Ureter (tissue), 1 donor: ENCODE data around the gene GPC6. TPM values are rescaled to one million over a fixed set of nuclear protein-coding genes. Genes with fewer than 3 reads are reported as not detected.

Experiments
- DNase-seq: peaks from one replicate; pipeline ENCODE4 v3.0.0-alpha.2; 2020; ENCODE audit warnings: low spot score
- total RNA-seq: library from RNA; stranded (reverse); gene quantifications from one replicate; pipeline ENCODE4 v1.2.4, GENCODE V29; 2023
- donor health status: DM: yes; HTN: yes; CAD: no.

GPC6 gene
- total RNA-seq, 1 donor from 2014 or later: 6.8 TPM

DNA sequence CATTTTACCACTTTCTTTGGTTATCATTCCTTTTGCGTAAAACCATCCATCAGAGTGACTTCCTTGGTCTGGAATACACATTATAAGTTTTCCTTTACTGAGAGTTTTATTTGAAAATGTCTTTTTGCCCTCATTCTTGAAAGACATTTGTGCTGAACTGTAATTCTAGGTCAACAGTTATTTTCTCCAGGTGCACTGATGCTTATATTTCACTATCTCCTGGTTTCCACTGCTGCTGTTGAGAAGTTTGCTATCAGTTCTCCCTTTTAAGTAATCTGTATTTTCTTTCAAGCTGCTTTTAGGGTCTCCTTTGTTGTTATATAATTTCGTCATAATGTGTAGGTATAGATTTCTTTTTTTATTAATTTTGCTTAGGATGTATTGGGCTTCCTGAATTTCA, 1092.9 kb downstream of the GPC6 start:
- DNase-seq: no peak

DNA sequence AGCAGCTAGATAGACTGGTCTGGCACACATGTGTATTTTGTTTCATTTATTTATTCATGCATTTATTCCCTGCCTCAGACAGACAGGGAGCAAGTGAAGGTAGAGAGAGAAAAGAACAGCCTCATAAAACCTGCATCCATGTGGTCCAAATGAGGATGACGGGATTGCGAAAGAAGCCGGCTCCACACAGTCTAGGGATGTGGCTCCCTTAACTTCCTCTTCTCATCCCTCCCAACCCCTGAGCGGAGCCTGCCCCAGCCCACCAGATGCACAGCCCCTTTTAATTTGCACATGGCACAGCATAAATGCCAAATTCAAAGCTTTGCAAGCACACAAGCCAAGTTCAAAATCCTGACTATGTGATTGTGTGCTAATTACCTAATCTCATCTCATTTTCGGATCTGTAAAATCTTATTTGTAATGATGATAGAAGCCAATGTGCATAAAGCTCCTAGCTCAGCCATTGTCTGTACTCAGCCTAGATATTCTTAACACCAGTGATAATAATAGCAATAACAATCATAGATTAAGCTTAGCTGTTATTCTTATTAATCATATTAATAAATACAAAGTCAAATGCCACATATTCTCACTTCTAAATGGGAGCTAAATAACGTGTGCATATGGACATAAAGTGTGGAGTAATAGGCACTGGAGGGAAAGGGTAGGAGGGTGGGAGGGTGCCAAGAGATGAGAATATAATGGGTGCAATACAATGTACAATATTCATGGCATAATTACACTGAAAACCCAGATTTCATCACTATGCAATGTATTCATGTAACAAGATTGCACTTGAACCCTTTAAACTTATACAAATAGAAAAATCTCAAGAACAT, 1096.5 kb downstream of the GPC6 start:
- no peak for DNase-seq

DNA sequence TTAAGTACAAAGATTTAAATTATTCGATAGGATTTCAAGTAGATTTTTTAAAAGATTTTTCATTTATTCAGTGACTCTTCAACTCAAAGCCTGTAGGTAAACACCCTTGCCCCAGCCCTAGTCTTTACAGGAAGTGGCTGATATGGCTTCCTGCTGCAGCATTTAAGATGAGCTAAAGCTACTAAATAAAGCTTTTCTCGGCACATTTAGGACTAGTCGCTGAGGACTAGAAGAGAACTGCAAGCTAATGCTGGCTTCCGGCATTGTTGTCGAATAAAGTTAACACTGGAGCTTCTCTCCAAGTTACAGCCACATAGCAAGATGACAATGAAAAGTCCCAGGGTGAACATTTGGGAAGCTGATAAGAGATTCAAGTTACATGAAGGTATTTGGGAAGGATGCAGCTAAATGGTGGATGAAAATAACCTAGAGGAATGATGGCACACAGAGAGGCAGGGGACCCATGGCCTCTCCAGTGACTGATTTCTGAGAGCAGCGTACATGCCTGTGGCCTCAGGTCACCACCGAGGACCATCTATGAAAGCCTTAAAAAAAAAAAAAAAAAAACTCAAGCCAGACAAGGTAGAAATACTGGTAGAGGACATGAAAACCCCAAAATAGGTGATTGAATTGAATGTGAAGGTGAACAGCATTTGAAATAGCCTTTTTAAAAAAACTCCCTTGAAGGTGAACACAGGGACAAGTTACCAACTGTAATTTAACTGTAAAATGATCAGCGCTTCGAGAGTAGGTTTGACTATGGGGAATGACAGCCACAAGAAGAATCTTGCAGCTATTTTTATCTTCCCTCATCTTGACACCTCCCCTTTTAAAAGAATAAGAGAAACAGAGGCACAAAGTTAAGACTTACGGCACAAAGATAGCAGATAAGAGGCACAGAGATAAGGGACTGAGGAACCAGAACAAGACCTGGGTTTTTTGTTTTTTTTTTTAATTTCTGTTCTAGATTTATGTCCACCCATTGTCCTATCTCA, 1097.5 kb downstream of the GPC6 start:
- no peak for DNase-seq

DNA sequence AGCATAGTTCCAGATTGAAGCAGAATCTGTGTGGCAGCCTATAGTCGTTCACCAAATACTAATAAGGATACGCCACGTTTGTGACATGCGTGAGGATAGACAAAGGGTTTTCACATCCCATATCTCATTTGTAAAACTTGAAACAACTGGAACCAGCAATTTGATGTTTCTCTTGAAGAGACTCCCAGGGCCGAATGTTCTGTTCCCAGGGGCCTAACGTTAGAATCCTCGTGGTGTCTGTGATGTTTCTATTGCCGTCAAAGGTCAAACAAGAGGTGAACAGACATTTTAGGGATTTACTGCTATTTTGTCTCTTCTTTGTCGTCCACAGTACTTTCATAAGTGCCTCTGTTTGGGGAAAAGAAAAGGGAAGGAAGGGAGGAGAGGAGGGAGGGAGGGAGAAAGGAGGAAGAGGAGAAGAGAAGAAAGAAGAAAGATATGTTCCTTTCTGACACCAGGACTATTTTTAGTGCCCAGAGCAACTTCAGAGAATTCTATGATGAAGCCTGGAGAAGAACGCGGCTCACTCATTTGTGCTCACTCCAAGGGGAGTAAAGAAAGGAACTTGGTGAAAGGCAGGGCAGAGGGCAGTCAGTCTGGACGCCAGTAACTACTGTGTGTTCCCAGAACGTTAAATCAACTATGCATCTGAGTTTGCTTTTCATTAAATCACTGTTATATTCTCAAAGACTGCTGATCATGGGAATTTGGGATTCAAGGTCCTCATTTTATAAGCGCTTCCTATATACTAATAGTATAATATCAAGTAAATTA, 1098.3 kb downstream of the GPC6 start:
- DNase-seq: no peak

DNA sequence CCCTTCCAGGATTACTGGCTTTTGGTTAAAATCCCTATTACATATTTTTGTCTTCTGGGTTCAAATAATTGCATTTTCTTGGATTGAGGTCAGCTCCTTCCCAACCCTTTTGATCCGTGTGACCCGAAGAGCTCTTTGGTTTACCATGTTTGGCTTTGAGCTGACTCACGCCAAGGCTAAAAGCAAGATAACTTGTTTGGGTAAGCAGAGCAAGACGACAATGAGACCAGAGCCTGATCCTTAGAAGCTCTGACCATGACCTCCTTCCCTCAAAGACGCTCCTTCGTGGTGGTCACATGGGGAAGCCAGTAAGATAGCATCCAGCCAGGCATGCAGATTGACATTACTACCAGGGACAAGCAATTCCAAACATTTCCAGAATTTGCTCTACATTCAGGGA, 1099.0 kb downstream of the GPC6 start:
- DNase-seq: no peak

DNA sequence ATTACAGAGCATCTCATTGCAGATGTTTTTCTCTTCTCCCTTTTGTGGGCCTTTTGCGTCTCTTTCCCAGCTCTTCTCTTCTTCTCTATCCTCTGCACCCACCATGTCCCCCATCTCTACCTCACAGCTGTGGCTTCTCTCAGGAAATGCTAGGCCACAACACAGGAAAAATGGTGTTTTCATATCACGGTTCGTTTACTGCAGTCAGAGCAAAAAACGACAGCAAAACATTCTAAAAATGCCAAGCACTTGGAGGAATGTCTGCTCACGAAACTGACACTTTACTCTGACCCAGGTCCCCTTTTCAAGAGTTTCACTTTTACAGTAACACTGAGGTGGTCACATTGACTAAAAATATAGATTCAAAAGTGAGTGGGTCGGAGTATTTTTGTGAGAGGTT, 1100.7 kb downstream of the GPC6 start:
- no peak for DNase-seq

DNA sequence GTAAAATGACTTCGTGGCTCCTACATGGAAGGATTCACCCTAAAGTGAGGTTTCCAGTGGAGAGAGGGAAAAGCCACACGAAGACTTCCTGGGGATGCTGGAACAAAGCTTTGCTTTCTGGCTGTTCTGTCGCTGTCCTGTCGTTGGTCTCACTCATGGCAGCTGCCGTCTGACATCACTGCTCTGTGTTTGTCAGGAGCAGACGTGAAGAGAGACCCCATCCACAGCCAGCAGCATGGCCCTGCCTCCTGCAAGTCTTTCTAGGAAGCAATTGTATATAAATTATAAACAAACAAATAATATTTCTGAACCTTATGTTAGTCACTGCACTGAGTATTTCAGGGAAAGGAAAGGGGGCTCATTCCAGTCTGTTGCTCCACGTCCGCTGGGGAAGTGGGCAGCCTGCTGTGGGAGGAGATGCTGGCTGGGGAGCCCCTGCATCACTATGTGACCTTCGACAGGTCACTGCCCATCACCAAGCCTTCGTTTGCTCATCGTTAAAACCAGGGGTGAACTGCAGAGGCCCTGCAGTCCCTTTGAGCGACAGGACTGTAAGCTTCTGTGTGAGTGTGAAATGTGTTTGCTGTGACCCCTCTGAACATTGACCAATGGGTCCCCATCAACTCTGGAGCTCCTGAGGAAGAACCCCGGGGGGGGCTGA, 1101.9 kb downstream of the GPC6 start:
- no peak for DNase-seq

DNA sequence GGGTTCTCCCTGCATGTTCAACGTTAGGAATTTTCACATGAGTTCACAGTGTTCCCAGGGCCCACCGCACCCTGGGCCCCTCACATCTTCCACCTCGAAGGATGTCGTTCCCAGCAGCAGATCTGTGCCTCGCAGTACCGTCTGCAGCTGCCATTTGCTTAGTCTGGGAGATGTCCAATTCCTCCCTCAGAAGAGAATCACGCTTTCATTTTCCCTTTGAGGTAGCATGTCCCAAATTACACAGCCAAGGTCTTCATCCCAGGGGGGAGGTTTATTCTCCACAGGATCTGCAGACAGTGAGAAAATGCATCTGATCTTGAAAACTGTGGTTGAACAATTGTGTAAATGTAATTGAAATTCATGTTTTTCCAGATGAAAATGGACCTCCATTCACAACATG, 1102.7 kb downstream of the GPC6 start:
- no peak for DNase-seq

DNA sequence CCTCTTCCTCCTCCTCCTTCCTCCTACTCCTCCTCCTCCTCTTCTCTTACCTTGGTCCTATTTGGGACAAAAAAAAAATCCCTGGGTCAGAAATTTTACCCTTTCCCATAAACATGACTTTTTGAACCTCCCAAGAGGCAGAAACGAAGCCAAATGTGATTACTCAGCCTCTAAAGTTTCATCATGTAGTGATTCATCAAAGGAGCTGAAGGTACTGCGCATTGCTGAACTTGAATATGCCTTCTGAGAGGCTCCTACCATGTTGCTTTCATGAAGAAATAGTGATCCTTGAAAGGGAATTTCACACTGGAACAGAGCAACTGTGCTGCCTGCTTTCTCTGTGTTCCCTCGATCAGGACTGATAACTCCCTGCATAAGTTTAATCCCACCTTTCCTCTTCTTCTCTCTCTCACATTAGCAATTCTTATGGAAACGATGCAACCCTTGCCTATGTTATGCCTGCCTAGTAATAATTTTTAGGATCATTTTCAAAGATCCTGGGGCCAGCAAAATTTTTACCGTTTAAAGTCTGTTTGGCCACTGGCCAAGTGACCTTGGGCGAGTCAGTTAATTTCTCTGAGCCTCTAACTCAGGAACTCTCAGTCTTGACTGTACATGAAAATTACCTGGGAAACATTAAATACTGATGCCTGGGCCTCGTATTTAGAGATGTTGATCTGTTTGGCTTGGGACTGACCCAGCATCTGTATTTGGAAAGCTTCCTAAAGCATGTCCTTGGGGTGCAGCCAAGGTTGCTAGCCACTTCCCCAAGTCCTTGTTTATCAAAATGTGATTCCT, 1103.3 kb downstream of the GPC6 start:
- no peak for DNase-seq

DNA sequence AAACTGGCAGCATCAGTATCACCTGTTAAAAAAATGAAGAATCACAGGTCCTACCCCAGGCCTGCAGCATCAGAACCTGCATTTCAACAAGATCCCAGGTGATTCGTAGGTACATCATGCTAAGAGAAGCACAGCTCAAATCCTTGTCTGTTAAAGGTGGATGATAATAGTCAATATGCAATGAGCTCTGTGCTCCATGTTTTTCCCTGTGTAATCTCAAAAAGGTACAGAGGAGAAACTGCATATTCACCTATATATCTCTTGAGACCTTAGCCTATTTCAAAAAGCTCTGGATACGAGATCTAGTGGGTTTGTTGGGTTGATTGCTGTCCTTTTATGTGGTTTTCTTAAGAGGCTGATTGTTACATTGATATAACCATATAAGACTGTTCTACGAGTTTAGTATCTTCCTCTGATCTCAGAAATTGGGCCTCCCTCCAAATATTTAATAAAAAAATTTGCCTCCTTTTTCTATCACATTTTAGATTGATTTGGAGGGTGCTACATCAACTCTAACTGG, 1104.0 kb downstream of the GPC6 start:
- no peak for DNase-seq

DNA sequence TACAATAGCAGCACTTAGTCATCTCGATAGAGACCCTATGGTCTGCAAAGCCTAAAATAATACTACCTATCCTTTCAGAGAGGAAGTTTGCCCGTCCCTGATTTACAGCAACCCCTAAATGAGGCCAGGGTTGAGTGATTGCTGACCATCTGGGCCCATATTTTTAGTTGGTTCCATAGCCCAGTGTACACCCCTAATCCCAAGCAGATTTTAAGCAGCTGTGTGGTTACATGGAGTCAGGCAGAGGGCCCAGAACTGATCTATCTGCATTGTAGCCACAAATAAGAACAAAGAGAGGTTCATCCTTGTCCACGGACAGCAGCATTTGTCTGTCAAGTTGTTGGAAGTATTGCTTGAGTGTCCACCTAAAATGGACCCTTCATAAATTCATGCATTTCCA, 1104.7 kb downstream of the GPC6 start:
- DNase-seq: no peak

DNA sequence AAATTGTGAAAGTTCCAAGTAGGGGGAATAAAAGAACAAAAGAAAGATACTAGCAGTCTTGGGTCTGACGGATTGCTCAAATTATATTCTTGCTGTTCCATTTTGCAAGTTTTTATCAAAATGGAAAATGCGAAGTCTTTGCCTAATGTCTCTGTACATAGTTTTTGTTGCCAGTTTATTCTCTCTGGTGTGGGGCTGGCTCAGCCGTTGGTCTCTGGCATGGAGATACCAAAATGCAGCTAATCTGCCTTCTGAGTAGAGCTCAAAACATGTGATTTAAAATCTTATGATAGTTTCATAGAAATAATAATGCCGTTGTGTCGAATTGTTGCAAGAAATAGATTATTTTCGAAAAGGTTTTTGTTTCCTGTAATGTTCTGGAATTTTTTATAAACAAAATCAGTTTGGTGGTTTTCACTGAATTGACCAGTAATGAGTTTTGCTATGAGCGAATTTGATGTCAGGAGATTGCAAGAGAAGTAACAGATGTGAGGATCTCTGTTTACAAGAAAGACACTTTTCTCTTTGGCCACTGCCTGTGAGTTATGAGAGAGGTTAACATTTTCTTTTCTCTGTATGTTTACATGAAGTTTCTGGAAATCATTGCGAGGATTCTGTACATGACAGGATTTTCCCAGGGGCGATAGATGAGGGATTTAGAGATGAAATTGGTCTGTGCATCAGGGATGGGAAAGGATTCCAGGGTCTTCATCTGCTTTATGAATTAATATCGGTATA, 1105.9 kb downstream of the GPC6 start:
- DNase-seq: no peak

DNA sequence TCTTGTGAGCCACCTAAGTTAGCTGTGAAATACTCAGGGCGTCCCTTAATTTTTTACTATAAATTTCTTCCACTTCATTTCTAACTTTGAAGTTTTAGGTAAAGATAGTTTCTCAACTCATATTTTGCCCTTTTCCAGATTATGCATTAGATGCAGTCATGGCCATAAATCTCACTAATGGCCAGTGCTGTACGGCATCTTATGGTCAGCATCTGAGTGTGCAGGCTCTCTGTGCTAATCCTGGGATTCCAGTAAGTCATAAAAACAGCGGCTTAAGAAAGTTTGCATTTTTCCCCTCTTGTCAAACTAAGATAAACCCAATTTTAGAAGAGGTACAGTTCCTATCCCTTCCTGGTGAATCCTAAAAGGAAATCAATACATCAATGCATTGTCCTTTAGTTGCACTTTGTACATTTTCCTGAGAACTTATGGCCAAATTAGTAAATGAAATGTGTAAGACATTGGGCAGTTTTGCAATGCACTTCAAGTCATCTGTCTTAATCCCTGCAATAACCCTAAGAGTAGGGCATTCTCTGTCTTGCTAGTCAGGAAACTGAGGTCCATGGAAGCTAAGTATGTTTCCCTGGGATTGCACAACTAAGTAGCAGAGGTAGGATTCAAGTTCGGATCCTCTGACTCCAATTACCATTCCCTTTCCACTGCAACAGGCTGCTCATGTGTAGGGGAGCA, 1106.7 kb downstream of the GPC6 start:
- DNase-seq: no peak

DNA sequence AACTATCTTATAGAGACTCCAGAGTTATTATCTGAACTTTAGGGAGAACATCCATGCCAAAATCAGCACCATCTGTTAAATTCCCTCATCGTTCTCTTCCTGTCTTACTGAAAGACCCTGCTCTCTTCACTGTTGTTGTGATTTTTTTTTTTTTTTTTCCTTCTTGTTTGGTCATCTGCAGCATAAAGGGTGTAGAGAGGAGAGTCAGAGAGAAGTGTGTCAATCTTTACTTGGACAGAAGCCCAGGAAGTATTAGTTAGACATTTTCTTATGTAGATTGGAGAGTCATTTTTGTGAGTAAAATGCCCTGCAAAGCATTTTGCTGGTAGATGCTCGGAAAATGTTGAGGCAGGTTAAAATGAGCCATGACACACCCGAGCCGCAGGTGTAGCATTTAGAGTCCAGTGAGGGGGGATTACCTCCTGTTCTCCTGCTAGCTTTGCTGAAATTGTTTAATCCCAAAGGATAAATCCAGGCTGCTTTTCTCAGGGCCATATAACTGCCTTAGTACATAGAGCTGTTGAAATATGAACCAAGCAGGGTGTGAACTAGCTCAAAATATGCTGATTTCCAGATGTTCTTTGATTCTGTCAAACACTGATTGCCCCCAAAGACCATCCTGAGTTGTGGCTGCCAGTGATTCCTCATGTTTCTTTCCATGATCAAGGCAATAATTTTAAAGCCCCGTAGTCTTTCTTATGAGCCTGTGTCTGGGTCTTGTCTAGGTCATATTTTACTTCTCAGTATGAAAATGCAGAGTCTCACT, 1109.3 kb downstream of the GPC6 start:
- no peak for DNase-seq

DNA sequence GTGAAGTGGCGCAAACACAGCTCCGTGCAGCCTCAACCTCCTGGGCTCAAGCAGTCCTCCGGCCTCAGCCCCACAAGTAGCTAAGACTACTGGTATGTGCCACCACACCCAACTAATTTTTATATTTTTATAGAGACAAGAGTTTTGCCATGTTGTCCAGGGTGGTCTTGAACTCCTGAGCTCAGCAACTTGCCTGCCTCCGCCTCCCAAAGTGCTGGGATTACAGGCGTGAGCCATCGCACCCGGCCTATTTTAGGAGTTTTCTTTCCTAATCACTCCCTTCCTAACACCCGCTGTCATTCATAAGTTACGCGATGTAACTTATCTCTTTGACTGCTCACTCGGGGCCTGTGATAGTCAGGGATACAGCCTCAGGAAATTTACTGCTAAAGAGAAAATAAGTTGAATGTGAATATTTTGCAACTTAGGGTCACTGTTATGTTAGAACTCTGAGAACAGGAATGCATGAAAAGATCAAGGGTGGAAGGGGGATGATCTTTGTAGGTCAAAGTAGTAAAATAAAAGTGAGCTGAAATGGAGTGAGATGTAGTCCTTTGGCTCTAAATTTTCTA, 1112.6 kb downstream of the GPC6 start:
- DNase-seq: no peak

DNA sequence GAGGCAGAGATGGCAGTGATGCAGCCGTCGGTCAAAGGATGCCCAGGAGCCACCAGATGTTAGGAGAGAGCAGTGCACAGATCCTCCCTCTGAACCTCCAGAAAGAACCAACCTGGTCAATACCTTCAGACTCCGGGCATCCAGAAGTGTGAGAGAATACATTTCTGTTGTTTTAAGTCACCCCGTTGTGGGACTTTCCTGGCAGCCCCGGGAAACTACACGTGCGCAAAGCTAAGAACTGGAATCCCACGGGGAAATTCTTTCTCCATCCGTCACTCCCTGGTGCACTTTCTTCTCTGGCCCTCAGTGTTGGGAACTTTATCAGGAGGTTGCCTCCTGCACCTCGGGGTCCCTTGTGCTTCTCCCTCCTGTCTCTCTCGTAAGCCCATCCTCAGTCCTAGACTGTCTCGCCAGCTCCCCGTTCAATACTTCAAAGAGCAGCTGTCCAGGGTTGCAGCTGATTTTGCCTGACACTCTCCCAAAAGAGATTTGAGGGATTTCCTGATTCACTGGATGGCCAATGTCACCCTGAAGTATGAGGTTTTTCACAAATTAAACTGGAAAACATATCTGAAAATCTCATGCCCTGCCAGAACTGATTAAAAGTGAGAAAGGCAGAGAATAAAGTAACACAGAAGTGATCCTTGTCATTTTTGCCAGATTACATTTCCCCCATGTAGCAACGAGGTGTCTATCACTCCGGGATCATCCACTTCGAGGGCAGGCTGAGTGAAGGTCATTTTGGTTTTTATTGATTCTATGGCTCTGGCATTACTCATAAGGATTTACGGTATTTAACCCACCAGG, 1116.0 kb downstream of the GPC6 start:
- DNase-seq: no peak

DNA sequence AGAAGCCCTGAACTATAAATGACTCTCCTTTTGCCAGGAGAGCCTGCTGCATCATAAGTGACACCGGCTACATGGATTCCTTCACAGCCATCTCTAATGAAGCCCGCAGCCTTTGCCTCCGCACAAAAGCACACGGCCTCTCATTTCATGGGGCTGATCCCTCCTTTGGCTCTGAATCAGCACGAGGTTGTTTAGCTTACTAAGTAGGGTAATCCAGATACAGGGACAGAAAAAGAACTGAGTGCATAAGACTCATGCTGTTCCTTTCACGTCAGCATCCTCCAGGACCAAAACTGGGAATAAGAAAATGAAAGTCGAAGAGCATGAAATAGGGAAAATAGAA, 1116.6 kb downstream of the GPC6 start:
- no peak for DNase-seq
